NCI-H2081 treated with DMSO at 0.1 percent for 48 hours (cell line): ENCODE data around the gene IL31RA.
"Not testable (repeated sequence)": the region's sequence is repeated elsewhere in the genome, so short reads cannot be mapped to it uniquely, and the experiment has no call there.

Experiments used
- DNase-seq: peaks from one replicate; lab custom pipeline; 2025; lab: John Stamatoyannopoulos, UW

Gene IL31RA

GRCh38 chr5:55850839-55851674 is at the start of gene IL31RA:
IL31RA (plus strand) TSS chr5:55851357; CDS start chr5:55851571, 214 bp downstream.
- no peak for DNase-seq

- DNase-seq = not testable (repeated sequence)
These were observed 42.3 kb upstream of the IL31RA start for GRCh38 chr5:55808814-55809213.

- not testable (repeated sequence) for DNase-seq
These were observed 35.2 kb upstream of the IL31RA start for GRCh38 chr5:55815939-55816338.

GRCh38 chr5:55816342-55816741 is 34.8 kb upstream of the IL31RA start:
- no peak for DNase-seq

GRCh38 chr5:55817030-55817429 is 34.1 kb upstream of the IL31RA start:
- DNase-seq = no peak

GRCh38 chr5:55820488-55820887 is 30.7 kb upstream of the IL31RA start:
- DNase-seq = no peak

- DNase-seq = no peak
These were observed 29.2 kb upstream of the IL31RA start for GRCh38 chr5:55821731-55822512.

GRCh38 chr5:55823151-55823796 is 27.9 kb upstream of the IL31RA start:
- DNase-seq = no peak

- DNase-seq = no peak
These were observed 21.2 kb upstream of the IL31RA start for GRCh38 chr5:55829956-55830355.

- no peak for DNase-seq
These were observed 18.7 kb upstream of the IL31RA start for GRCh38 chr5:55832446-55832845.

- DNase-seq = no peak
These were observed 15.0 kb upstream of the IL31RA start for GRCh38 chr5:55836191-55836590.

GRCh38 chr5:55841976-55842375 is 9.2 kb upstream of the IL31RA start:
- no peak for DNase-seq

- DNase-seq = no peak
These were observed 3.3 kb upstream of the IL31RA start for GRCh38 chr5:55847837-55848236.

GRCh38 chr5:55848783-55849182 is 2.4 kb upstream of the IL31RA start:
- DNase-seq = no peak

GRCh38 chr5:55851675-55851979 is 470 bp downstream of the IL31RA start:
- no peak for DNase-seq

GRCh38 chr5:55852503-55852902 is 1.3 kb downstream of the IL31RA start:
- no peak for DNase-seq

- DNase-seq = no peak
These were observed 2.0 kb downstream of the IL31RA start for GRCh38 chr5:55853041-55853670.

GRCh38 chr5:55853818-55854217 is 2.7 kb downstream of the IL31RA start:
- DNase-seq = no peak

- no peak for DNase-seq
These were observed 4.4 kb downstream of the IL31RA start for GRCh38 chr5:55855509-55855908.

- no peak for DNase-seq
These were observed 5.5 kb downstream of the IL31RA start for GRCh38 chr5:55856516-55857246.

- DNase-seq = no peak
These were observed 6.1 kb downstream of the IL31RA start for GRCh38 chr5:55857247-55857640.

GRCh38 chr5:55858104-55858503 is 6.9 kb downstream of the IL31RA start:
- no peak for DNase-seq
